H9 (cell line): ENCODE results near the gene FHOD3. TPM values are rescaled to one million over a fixed set of nuclear protein-coding genes. Genes with fewer than 3 reads are reported as not detected.

Source experiments
- DNase-seq: peaks from one replicate; pipeline ENCODE4 v3.0.0-alpha.2; 2017
- H2AFZ ChIP-seq: one replicate; pipeline ENCODE4 v1.6.1; 2013; ENCODE audit warnings: mild to moderate bottlenecking, low read length, control low read depth, moderate library complexity
- H2AK5ac ChIP-seq: 2 replicates; pipeline ENCODE4 v1.6.1; 2013; ENCODE audit warnings: low read length, control low read depth, mixed read lengths; ENCODE audit not compliant: insufficient read length
- H2BK120ac ChIP-seq: one replicate; pipeline ENCODE4 v1.6.1; 2013; ENCODE audit warnings: low read depth, mild to moderate bottlenecking, low read length, control low read depth, inconsistent platforms; ENCODE audit not compliant: poor library complexity, severe bottlenecking
- H2BK12ac ChIP-seq: 2 replicates; pipeline ENCODE4 v1.6.1; 2013; ENCODE audit warnings: low read length, control low read depth, mixed read lengths, low read depth; ENCODE audit not compliant: insufficient read length
- H2BK15ac ChIP-seq: 2 replicates; pipeline ENCODE4 v1.6.1; 2013; ENCODE audit warnings: low read depth, low read length, control low read depth
- H2BK20ac ChIP-seq: one replicate; pipeline ENCODE4 v1.6.1; 2013; ENCODE audit warnings: low read depth, mild to moderate bottlenecking, low read length, control low read depth, inconsistent platforms; ENCODE audit not compliant: poor library complexity, severe bottlenecking
- H2BK5ac ChIP-seq: 2 replicates; pipeline ENCODE4 v1.6.1; 2013; ENCODE audit warnings: low read length, control low read depth, mixed read lengths; ENCODE audit not compliant: insufficient read length
- H3K14ac ChIP-seq: 2 replicates; pipeline ENCODE4 v1.6.1; 2013; ENCODE audit warnings: low read length, control low read depth; ENCODE audit not compliant: insufficient read depth
- H3K18ac ChIP-seq: 2 replicates; pipeline ENCODE4 v1.6.1; 2013; ENCODE audit warnings: low read depth, mild to moderate bottlenecking, mixed read lengths, low read length, control low read depth; ENCODE audit not compliant: insufficient read length
- H3K23ac ChIP-seq: 2 replicates; pipeline ENCODE4 v1.6.1; 2013; ENCODE audit warnings: low read length, control low read depth, mixed read lengths, low read depth; ENCODE audit not compliant: insufficient read length
- H3K23me2 ChIP-seq: 2 replicates; pipeline ENCODE4 v1.6.1; 2013; ENCODE audit warnings: low read depth, mild to moderate bottlenecking, mixed read lengths, low read length, control low read depth; ENCODE audit not compliant: insufficient read length, poor library complexity, severe bottlenecking
- H3K27ac ChIP-seq: 2 replicates; pipeline ENCODE4 v1.5.1; 2013; ENCODE audit warnings: low read length, control low read depth, mixed read lengths, low read depth; ENCODE audit not compliant: insufficient read length
- H3K27me3 ChIP-seq: 2 replicates; pipeline ENCODE4 v1.6.1; 2013; ENCODE audit warnings: low read length, control low read depth, inconsistent platforms; ENCODE audit not compliant: insufficient read depth
- H3K4ac ChIP-seq: 2 replicates; pipeline ENCODE4 v1.6.1; 2013; ENCODE audit warnings: low read depth, mild to moderate bottlenecking, control low read depth, inconsistent platforms, low read length, moderate library complexity
- H3K4me1 ChIP-seq: 2 replicates; pipeline ENCODE4 v1.6.1; 2013; ENCODE audit warnings: low read length, control low read depth, inconsistent platforms; ENCODE audit not compliant: insufficient read depth
- H3K4me2 ChIP-seq: 2 replicates; pipeline ENCODE4 v1.6.1; 2013; ENCODE audit warnings: low read length, control low read depth, mixed read lengths; ENCODE audit not compliant: insufficient read length, insufficient read depth
- H3K56ac ChIP-seq: 2 replicates; pipeline ENCODE4 v1.6.1; 2013; ENCODE audit warnings: low read depth, mild to moderate bottlenecking, mixed read lengths, low read length, control low read depth; ENCODE audit not compliant: insufficient read length
- H3K79me1 ChIP-seq: 2 replicates; pipeline ENCODE4 v1.6.1; 2013; ENCODE audit warnings: low read depth, mild to moderate bottlenecking, moderate library complexity, low read length, control low read depth, inconsistent platforms; ENCODE audit not compliant: insufficient read depth, poor library complexity, severe bottlenecking
- H3K79me2 ChIP-seq: 2 replicates; pipeline ENCODE4 v1.6.1; 2013; ENCODE audit warnings: low read length, control low read depth, inconsistent platforms; ENCODE audit not compliant: insufficient read depth
- H3K9ac ChIP-seq: 2 replicates; pipeline ENCODE4 v1.6.1; 2013; ENCODE audit warnings: low read length, control low read depth, mixed read lengths; ENCODE audit not compliant: insufficient read length; ENCODE audit errors: extremely low read depth
- H3K9me3 ChIP-seq: one replicate; pipeline ENCODE4 v1.6.1; 2013; ENCODE audit warnings: low read depth, low read length, inconsistent platforms; ENCODE audit not compliant: control insufficient read depth
- H3T11ph ChIP-seq: one replicate; pipeline ENCODE4 v1.6.1; 2013; ENCODE audit warnings: mild to moderate bottlenecking, low read length, control low read depth, inconsistent platforms
- H4K20me1 ChIP-seq: one replicate; pipeline ENCODE4 v1.6.1; 2013; ENCODE audit not compliant: control insufficient read depth, insufficient read length, insufficient read depth
- H4K5ac ChIP-seq: 2 replicates; pipeline ENCODE4 v1.6.1; 2013; ENCODE audit warnings: low read depth, mild to moderate bottlenecking, mixed read lengths, low read length, control low read depth; ENCODE audit not compliant: insufficient read length
- H4K8ac ChIP-seq: replicated peaks from 2 replicates; pipeline ENCODE4 v1.6.1; 2013; ENCODE audit warnings: low read length, control low read depth, mixed read lengths, low read depth; ENCODE audit not compliant: insufficient read length
- H4K91ac ChIP-seq: 2 replicates; pipeline ENCODE4 v1.6.1; 2013; ENCODE audit warnings: low read depth, mild to moderate bottlenecking, moderate library complexity, mixed read lengths, low read length, control low read depth; ENCODE audit not compliant: insufficient read length
- H3K27ac Mint-ChIP-seq, 3 experiments: 2 replicates in 2 of 3; 3 replicates in 1 of 3; pipeline ENCODE4 v1.8.0; 2020 to 2021; ENCODE audit warnings: mixed read lengths in 3 of 3, mild to moderate bottlenecking in 1 of 3, moderate library complexity in 1 of 3
- H3K27me3 Mint-ChIP-seq: 2 replicates; pipeline ENCODE4 v1.8.0; 2021; ENCODE audit warnings: low read depth, mild to moderate bottlenecking, moderate library complexity, mixed read lengths
- H3K36me3 Mint-ChIP-seq, 3 experiments: 2 replicates in 2 of 3; 3 replicates in 1 of 3; pipeline ENCODE4 v1.8.0; 2020 to 2021; ENCODE audit warnings: low read depth in 3 of 3, mixed read lengths in 3 of 3; ENCODE audit not compliant: insufficient read depth in 1 of 3
- H3K4me1 Mint-ChIP-seq, 2 experiments: 2 replicates each; pipeline ENCODE4 v1.8.0; 2020; ENCODE audit warnings: mixed read lengths in 2 of 2
- H3K4me3 Mint-ChIP-seq, 2 experiments: 2 replicates in 1 of 2; 3 replicates in 1 of 2; pipeline ENCODE4 v1.8.0; 2020 to 2021; ENCODE audit warnings: mild to moderate bottlenecking in 2 of 2, mixed read lengths in 2 of 2, moderate library complexity in 1 of 2
- H3K9me3 Mint-ChIP-seq, 2 experiments: 2 replicates in 1 of 2; 3 replicates in 1 of 2; pipeline ENCODE4 v1.8.0; 2020; ENCODE audit warnings: mild to moderate bottlenecking in 2 of 2, mixed read lengths in 2 of 2, moderate library complexity in 1 of 2
- WGBS: extraction: QIAGEN DNeasy Blood & Tissue Kit; methylation state at CpG from one replicate; pipeline ENCODE4 v1.1.7; 2013; ENCODE audit warnings: missing lambda C conversion rate, low lambda C conversion rate, mixed read lengths; ENCODE audit not compliant: insufficient read length; ENCODE audit errors: extremely low coverage; 5-methylcytosine and 5-hydroxymethylcytosine counted together
- total RNA-seq: library from RNA; stranded (reverse); gene quantifications from 2 replicates; pipeline ENCODE4 v1.2.1, GENCODE V29; 2021
- TF ChIP-seq, protein P1 (sequence below): fragments of 200-600 bp; sonication (generic); conservative IDR thresholded peaks from 3 replicates; pipeline ENCODE4 v1.8.0; 2021; ENCODE audit warnings: antibody characterized with exemption, mild to moderate bottlenecking

Gene FHOD3
- total RNA-seq, 1 experiment from 2014 or later: 8.0 TPM

DNA sequence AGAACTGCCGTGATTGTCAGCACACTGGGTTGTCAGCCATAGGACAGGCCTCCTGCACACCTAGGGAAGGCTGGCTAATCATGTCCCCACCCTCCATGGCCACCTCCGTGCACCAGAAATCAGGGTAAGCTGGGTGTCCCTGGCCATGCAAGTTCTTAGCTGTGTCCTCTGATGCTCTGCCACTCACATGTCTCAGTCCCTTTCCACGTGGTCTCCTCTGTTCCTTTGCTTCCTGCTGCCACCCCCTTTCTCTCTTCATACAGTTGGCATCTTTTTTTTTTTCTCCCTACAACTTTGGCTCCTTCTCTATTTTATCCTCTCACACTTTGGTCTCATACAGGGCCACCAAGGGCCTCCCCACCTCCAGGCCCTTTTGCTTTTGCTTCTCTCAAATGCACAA is 377.6 kb downstream of the FHOD3 start:
- no peaks in the 10 kb centered on the region for H3K79me2 ChIP-seq
- H3K56ac ChIP-seq: no peak overlapping the region
- TF ChIP-seq, protein P1, sequence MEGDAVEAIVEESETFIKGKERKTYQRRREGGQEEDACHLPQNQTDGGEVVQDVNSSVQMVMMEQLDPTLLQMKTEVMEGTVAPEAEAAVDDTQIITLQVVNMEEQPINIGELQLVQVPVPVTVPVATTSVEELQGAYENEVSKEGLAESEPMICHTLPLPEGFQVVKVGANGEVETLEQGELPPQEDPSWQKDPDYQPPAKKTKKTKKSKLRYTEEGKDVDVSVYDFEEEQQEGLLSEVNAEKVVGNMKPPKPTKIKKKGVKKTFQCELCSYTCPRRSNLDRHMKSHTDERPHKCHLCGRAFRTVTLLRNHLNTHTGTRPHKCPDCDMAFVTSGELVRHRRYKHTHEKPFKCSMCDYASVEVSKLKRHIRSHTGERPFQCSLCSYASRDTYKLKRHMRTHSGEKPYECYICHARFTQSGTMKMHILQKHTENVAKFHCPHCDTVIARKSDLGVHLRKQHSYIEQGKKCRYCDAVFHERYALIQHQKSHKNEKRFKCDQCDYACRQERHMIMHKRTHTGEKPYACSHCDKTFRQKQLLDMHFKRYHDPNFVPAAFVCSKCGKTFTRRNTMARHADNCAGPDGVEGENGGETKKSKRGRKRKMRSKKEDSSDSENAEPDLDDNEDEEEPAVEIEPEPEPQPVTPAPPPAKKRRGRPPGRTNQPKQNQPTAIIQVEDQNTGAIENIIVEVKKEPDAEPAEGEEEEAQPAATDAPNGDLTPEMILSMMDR: no peak
- H4K20me1 ChIP-seq: no peaks in the 10 kb centered on the region
- no peak overlapping the region for H2AFZ ChIP-seq
- peaks cover 8 to 12% of the 10 kb centered on the region in 2 experiments for H3K4me1 Mint-ChIP-seq
- H2AK5ac ChIP-seq: no peak overlapping the region
- H3K18ac ChIP-seq: no peak overlapping the region
- peaks cover 5% of the 10 kb centered on the region; the same call in 1 of the 2 replicates for H3K27me3 Mint-ChIP-seq
- no peak overlapping the region for H3K4me3 Mint-ChIP-seq
- no peaks in the 10 kb centered on the region for H3K9me3 ChIP-seq
- H2BK15ac ChIP-seq: no peak overlapping the region
- no peak overlapping the region for H4K8ac ChIP-seq
- no peak overlapping the region for H3K9ac ChIP-seq
- H2BK5ac ChIP-seq: no peak overlapping the region
- no peak overlapping the region for H4K5ac ChIP-seq
- H4K91ac ChIP-seq: no peak overlapping the region
- no peak for DNase-seq
- H2BK120ac ChIP-seq: no peak overlapping the region
- WGBS: no CpG with 5 or more reads among the region's 3 CpGs
- no peaks in the 10 kb centered on the region for H3K79me1 ChIP-seq
- peak overlapping the region in 1 of 3 experiments; percentile 44; a peak in 1 of 7 replicates for H3K27ac Mint-ChIP-seq
- H3K14ac ChIP-seq: no peak overlapping the region
- H3K27ac ChIP-seq: no peak overlapping the region
- H3T11ph ChIP-seq: no peak overlapping the region
- no peak overlapping the region for H3K4me2 ChIP-seq
- no peak overlapping the region for H2BK20ac ChIP-seq
- no peak overlapping the region for H2BK12ac ChIP-seq
- no peak overlapping the region for H3K4ac ChIP-seq
- no peaks in the 10 kb centered on the region; the same call in 1 of the 2 replicates for H3K4me1 ChIP-seq
- peaks cover 7 to 22% (median 11%) of the 10 kb centered on the region in 3 experiments for H3K36me3 Mint-ChIP-seq
- no peaks in the 10 kb centered on the region for H3K27me3 ChIP-seq
- peaks cover 8 to 12% of the 10 kb centered on the region in 2 experiments for H3K9me3 Mint-ChIP-seq
- H3K23ac ChIP-seq: no peak overlapping the region
- no peaks in the 10 kb centered on the region for H3K23me2 ChIP-seq
